ENCODE measurements around the gene URGCP. TPM values are rescaled to one million over a fixed set of nuclear protein-coding genes. Genes with fewer than 3 reads are reported as not detected.
"Not testable (repeated sequence)": the region's sequence is repeated elsewhere in the genome, so short reads cannot be mapped to it uniquely, and the experiment has no call there.

Gene URGCP
- total RNA-seq, 1 experiment from 2014 or later, result 19.5 TPM

- TF ChIP-seq ATF6 (CRISPR knock-in tag; IDR thresholded peaks at IDR 0.05) (no peak), OVOL2 (CRISPR knock-in tag; IDR thresholded peaks at IDR 0.05; ENCODE audit: borderline replicate concordance) (no peak)
These were observed 68.2 kb downstream of the URGCP start (continued) for GRCh38 chr7:43838201-43838658.

GRCh38 chr7:43834463-43835251 is 71.7 kb downstream of the URGCP start:
- Mint-ChIP-seq H3K4me1 (peaks cover 5% of the 10 kb centered on the region; the same call in 1 of the 2 replicates), H3K27me3 (ENCODE audit: low read depth) (no peaks in the 10 kb centered on the region), H3K4me3 (no peak overlapping the region), H3K27ac (no peak overlapping the region), H3K36me3 (peaks cover 29% of the 10 kb centered on the region), H3K9me3 (peaks cover 33% of the 10 kb centered on the region)
- POLR2A ChIA-PET, result interaction anchor here (0.8 to 1.3 kb wide), 1 partner anchor 252 kb away, joined by 3 read pairs; the partner anchor contains the start of gene STK17A
- no peak for DNase-seq (ENCODE audit: low spot score)
- CTCF ChIA-PET, result interaction anchor here (0.8 to 2.9 kb wide), 2 partner anchors 252 to 395 kb away, joined by 3 to 16 read pairs; partner anchors contain the start of gene STK17A
- no peak for ATAC-seq
- no peak for TF ChIP-seq PRDM15 (CRISPR knock-in tag; IDR thresholded peaks at IDR 0.05)
- TF ChIP-seq ATF2 (CRISPR knock-in tag; IDR thresholded peaks at IDR 0.05; ENCODE audit: borderline replicate concordance, low read depth), result no peak
- TF ChIP-seq NFE2L1 (CRISPR knock-in tag; IDR thresholded peaks at IDR 0.05), result no peak
- TF ChIP-seq NFATC4 (CRISPR knock-in tag; IDR thresholded peaks at IDR 0.05), result no peak
- no peak for TF ChIP-seq IRF2 (CRISPR knock-in tag; IDR thresholded peaks at IDR 0.05; ENCODE audit: borderline replicate concordance, low read depth)
- TF ChIP-seq TEAD4 (CRISPR knock-in tag; IDR thresholded peaks at IDR 0.05), result no peak

- CTCF ChIA-PET; H3K4me3 Mint-ChIP-seq; H3K27me3 Mint-ChIP-seq (ENCODE audit: low read depth); ATAC-seq; DNase-seq (ENCODE audit: low spot score); POLR2A ChIA-PET; H3K27ac Mint-ChIP-seq: not testable (repeated sequence)
- Mint-ChIP-seq H3K9me3 (peaks cover 42% of the 10 kb centered on the region), H3K36me3 (peaks cover 31% of the 10 kb centered on the region), H3K4me1 (peaks cover 28% of the 10 kb centered on the region)
These were observed 75.5 kb downstream of the URGCP start for GRCh38 chr7:43830917-43831316.

Other genes with a start within 250 kb of the URGCP start
- gene COA1, start 177.1 kb downstream of the URGCP start, total RNA-seq (2021), result 132 to 148 TPM (median 146 TPM) in 3 replicates
- 31.9 to 35.5 TPM (median 33.7 TPM) in 3 replicates for gene BLVRA, start 147.9 kb downstream of the URGCP start, total RNA-seq (2021)
- 132 to 141 TPM (median 135 TPM) in 3 replicates for gene MRPS24, start 37.1 kb downstream of the URGCP start, total RNA-seq (2021)
- 2.4 to 4.1 TPM (median 3.9 TPM) in 3 replicates for gene UBE2D4, start 19.8 kb upstream of the URGCP start, total RNA-seq (2021)
- gene SPDYE1, start 91.3 kb upstream of the URGCP start, total RNA-seq (2021), result 0.07 TPM in 1 of 3 replicates, not detected in the others
- 34.3 to 36.8 TPM (median 36.1 TPM) in 3 replicates for gene DBNL, start 138.1 kb upstream of the URGCP start, total RNA-seq (2021)
- gene PGAM2, start 159.0 kb upstream of the URGCP start, total RNA-seq (2021), result 2.4 to 5.6 TPM (median 3.9 TPM) in 3 replicates
- 20.9 to 25.3 TPM (median 24.7 TPM) in 3 replicates for gene POLM, start 175.9 kb upstream of the URGCP start, total RNA-seq (2021)
- 50.8 to 55.5 TPM (median 52.4 TPM) in 3 replicates for gene AEBP1, start 197.7 kb upstream of the URGCP start, total RNA-seq (2021)
- gene POLD2, start 217.0 kb upstream of the URGCP start, total RNA-seq (2021), result 140 to 154 TPM (median 146 TPM) in 3 replicates
- gene MYL7, start 234.7 kb upstream of the URGCP start, total RNA-seq (2021), result 0.39 to 1.6 TPM (median 0.90 TPM) in 3 replicates

Data from WTC11 (cell line).